GM10248 (cell line): ENCODE data around the gene CORO1A.
A peak's percentile ranks its signal among the peaks of the same experiment; 100 is the strongest.

Experiments
- CTCF ChIA-PET: fragments of 300-600 bp; sonication (Branson Sonifier 250); formaldehyde crosslinking; extraction: SDS; loops from one replicate; lab custom pipeline; 2021; ENCODE audit warnings: antibody characterized with exemption; lab: Yijun Ruan, JAX
- POLR2A ChIA-PET: fragments of 350-650 bp; sonication (Branson Sonifier 250); formaldehyde crosslinking; extraction: SDS; loops from one replicate; lab custom pipeline; 2020; ENCODE audit warnings: antibody characterized with exemption; lab: Yijun Ruan, JAX
- DNase-seq: peaks from one replicate; pipeline ENCODE4 v3.0.0; 2012; ENCODE audit errors: extremely low spot score
- CTCF ChIP-seq: IDR thresholded peaks from 2 replicates; pipeline ENCODE4 v1.5.1; 2012; ENCODE audit warnings: mild to moderate bottlenecking, low read depth; ENCODE audit errors: extremely low read depth, missing control alignments, control extremely low read depth

The CORO1A gene

GRCh38 chr16:30142672-30143346 lies 40.6 kb upstream of the CORO1A start:
- CTCF ChIA-PET, result interaction anchor here (0.6 to 1.0 kb wide), 4 partner anchors 10 to 51 kb away, joined by 3 to 5 read pairs (median 4); partner anchors contain the start of gene TBX6
- peak; percentile 27 for TF ChIP-seq CTCF
- peak; percentile 59 for DNase-seq
- POLR2A ChIA-PET, result interaction anchor here (0.5 to 0.6 kb wide), 2 partner anchors 38 to 299 kb away, joined by 4 to 5 read pairs; no protein-coding TSS in a partner anchor

GRCh38 chr16:30143347-30143702 lies 40.1 kb upstream of the CORO1A start:
- DNase-seq, result no peak
- TF ChIP-seq CTCF, result no peak
- ChIA-PET POLR2A (interaction anchor here (0.5 to 0.6 kb wide), 2 partner anchors 37 to 299 kb away, joined by 4 to 5 read pairs; no protein-coding TSS in a partner anchor), CTCF (interaction anchor here (0.6 to 1.0 kb wide), 4 partner anchors 9 to 52 kb away, joined by 3 to 5 read pairs (median 4); partner anchors contain the start of gene TBX6)

- DNase-seq, result no peak
- CTCF ChIA-PET, result no interaction called here
- TF ChIP-seq CTCF, result no peak
- POLR2A ChIA-PET, result no interaction called here
Measured at GRCh38 chr16:30144017-30144416, 39.4 kb upstream of the CORO1A start.

GRCh38 chr16:30144917-30145316 lies 38.5 kb upstream of the CORO1A start:
- TF ChIP-seq CTCF, result no peak
- ChIA-PET CTCF (no interaction called here), POLR2A (no interaction called here)

GRCh38 chr16:30145657-30146056 lies 37.7 kb upstream of the CORO1A start:
- no peak for TF ChIP-seq CTCF
- DNase-seq, result no peak
- ChIA-PET CTCF (interaction anchor here (1.0 kb wide), 1 partner anchor 8 kb away, joined by 4 read pairs; no protein-coding TSS in a partner anchor), POLR2A (no interaction called here)

More at GRCh38 chr16:30144917-30145316, 38.5 kb upstream of the CORO1A start:
- no peak for DNase-seq

- CTCF ChIA-PET, result no interaction called here
Measured at GRCh38 chr16:30147843-30148510, 35.4 kb upstream of the CORO1A start.

More at GRCh38 chr16:30147843-30148510, 35.4 kb upstream of the CORO1A start:
- TF ChIP-seq CTCF, result no peak
- no peak for DNase-seq
- POLR2A ChIA-PET, result interaction anchor here (0.6 kb wide), 1 partner anchor 35 kb away, joined by 3 read pairs; the partner anchor contains the start of gene CORO1A
